Activated CD4-positive, alpha-beta T cell treated with anti-CD3 and anti-CD28 coated beads, Interleukin-2, amount 10 ng/mL, durations not matched to agents 7 days and 5 days (primary cell): ENCODE measurements around the gene TBC1D1. TPM values are rescaled to one million over a fixed set of nuclear protein-coding genes. Genes with fewer than 3 reads are reported as not detected.

Experiments
- CTCF ChIA-PET: fragments of 350-600 bp; sonication (Branson Sonifier 250); formaldehyde crosslinking; loops from one replicate; lab custom pipeline; 2021; ENCODE audit warnings: antibody characterized with exemption; lab: Charles Lee
- POLR2A ChIA-PET: fragments of 350-600 bp; sonication (Branson Sonifier 250); formaldehyde crosslinking; loops from one replicate; lab custom pipeline; 2021; ENCODE audit warnings: antibody characterized with exemption; lab: Charles Lee
- DNase-seq: peaks from one replicate; pipeline ENCODE4 v3.0.0-alpha.2; 2020
- H3K27ac Mint-ChIP-seq: one replicate; pipeline ENCODE4 v1.8.0; 2021; ENCODE audit warnings: mild to moderate bottlenecking, moderate library complexity, mixed read lengths
- H3K27me3 Mint-ChIP-seq: one replicate; pipeline ENCODE4 v1.8.0; 2021; ENCODE audit warnings: mixed read lengths
- H3K36me3 Mint-ChIP-seq: one replicate; pipeline ENCODE4 v1.8.0; 2021; ENCODE audit warnings: low read depth, mixed read lengths
- H3K4me1 Mint-ChIP-seq: one replicate; pipeline ENCODE4 v1.8.0; 2021; ENCODE audit warnings: mixed read lengths
- H3K4me3 Mint-ChIP-seq: one replicate; pipeline ENCODE4 v1.8.0; 2021; ENCODE audit warnings: mild to moderate bottlenecking, moderate library complexity, mixed read lengths
- H3K9me3 Mint-ChIP-seq: one replicate; pipeline ENCODE4 v1.8.0; 2021; ENCODE audit warnings: mixed read lengths
- total RNA-seq, 2 experiments: library from RNA; stranded (reverse); gene quantifications; one replicate each; pipeline ENCODE4 v1.2.3, GENCODE V29; 2021

The TBC1D1 gene
- total RNA-seq, 2 experiments from 2014 or later, result 73.9 to 99.1 TPM

DNA sequence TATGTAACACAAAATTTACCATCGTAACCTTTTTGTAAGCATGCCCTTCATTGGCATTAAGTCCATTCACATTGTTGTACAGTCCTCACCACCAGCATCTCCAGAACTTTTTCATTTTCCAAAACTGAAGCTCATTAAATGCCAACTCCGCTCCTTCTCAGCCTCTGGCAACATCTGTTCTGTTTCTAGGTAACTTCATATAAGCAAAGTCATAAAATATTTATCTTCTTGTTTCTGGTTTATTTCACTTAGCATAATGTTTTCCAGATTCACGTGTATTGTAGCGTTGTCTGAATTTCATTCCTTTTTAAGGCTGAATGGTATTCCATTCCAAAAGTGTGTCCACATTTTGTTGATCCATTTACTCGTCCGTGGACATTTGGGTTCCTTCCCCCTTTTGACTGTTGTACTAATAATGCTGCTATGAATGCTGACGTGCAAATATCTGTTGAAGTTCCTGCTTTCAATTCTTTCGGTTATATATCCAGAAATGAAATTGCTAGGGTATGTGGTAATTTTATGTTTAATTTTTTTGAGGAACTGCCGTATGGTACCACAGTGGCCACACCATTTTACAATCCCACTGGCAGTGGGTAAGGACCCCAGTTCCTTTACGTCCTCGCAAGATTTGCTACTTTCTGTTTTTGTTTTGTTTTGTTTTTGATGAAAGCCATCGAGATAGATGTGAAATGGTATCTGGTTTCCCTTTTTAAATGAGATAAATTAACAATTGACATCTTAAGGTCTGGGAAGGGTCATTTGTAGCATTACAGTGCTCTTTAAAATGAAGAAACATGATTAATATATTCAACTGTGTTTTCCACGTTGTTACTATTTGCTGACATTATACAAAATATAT is 132.7 kb downstream of the TBC1D1 start:
- Mint-ChIP-seq H3K4me1 (peaks cover 24% of the 10 kb centered on the region), H3K27ac (no peak overlapping the region), H3K9me3 (peaks cover 7% of the 10 kb centered on the region), H3K4me3 (no peak overlapping the region), H3K27me3 (no peaks in the 10 kb centered on the region), H3K36me3 (peaks cover 42% of the 10 kb centered on the region)
- ChIA-PET POLR2A (no interaction called here), CTCF (interaction anchor here (1.0 kb wide), 1 partner anchor 19 kb away, joined by 3 read pairs; no protein-coding TSS in a partner anchor)
- DNase-seq, result no peak

DNA sequence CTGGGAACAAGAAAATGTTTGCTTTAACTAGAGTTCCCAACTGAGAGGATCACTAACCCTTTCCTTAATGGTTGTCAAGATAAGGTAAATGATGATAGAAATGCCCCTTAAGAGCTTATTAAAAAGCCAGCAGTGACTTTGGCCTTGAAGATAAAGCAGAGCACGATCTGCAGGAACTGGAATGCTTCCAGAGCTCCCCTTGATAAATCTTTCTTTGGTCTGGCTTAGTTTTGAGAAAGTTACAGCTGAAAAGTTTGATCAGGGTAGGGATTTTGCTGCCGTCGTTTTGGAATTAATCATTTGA is 133.3 kb downstream of the TBC1D1 start:
- Mint-ChIP-seq H3K27ac (no peak overlapping the region), H3K9me3 (peaks cover 7% of the 10 kb centered on the region), H3K4me1 (peaks cover 24% of the 10 kb centered on the region), H3K4me3 (no peak overlapping the region), H3K27me3 (no peaks in the 10 kb centered on the region), H3K36me3 (peaks cover 44% of the 10 kb centered on the region)
- POLR2A ChIA-PET, result no interaction called here
- CTCF ChIA-PET, result no interaction called here
- DNase-seq, result no peak

DNA sequence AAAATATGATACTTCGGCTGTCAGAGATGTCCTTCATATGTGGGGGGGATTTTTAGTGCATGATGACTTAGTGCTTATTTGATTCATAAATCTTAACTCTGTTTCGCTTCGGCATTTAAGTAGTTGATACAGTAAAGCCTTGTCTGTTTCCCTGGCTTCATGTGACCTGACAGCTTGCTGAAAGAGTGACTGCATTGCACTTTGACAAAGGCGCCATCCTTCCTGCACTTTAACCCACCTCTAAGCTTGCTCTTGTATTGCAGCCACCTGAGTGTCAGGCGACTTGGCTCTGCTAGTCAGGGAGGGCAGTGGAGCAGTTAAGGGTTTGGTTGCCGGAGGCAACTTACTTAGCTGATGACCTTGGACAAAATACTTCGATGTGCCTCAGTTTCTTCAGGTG is 134.8 kb downstream of the TBC1D1 start:
- no peaks in the 10 kb centered on the region for H3K27me3 Mint-ChIP-seq
- H3K9me3 Mint-ChIP-seq, result peaks cover 7% of the 10 kb centered on the region
- H3K4me1 Mint-ChIP-seq, result peaks cover 24% of the 10 kb centered on the region
- ChIA-PET CTCF (no interaction called here), POLR2A (no interaction called here)
- no peak for DNase-seq
- H3K4me3 Mint-ChIP-seq, result no peak overlapping the region
- H3K27ac Mint-ChIP-seq, result no peak overlapping the region
- H3K36me3 Mint-ChIP-seq, result peaks cover 45% of the 10 kb centered on the region

DNA sequence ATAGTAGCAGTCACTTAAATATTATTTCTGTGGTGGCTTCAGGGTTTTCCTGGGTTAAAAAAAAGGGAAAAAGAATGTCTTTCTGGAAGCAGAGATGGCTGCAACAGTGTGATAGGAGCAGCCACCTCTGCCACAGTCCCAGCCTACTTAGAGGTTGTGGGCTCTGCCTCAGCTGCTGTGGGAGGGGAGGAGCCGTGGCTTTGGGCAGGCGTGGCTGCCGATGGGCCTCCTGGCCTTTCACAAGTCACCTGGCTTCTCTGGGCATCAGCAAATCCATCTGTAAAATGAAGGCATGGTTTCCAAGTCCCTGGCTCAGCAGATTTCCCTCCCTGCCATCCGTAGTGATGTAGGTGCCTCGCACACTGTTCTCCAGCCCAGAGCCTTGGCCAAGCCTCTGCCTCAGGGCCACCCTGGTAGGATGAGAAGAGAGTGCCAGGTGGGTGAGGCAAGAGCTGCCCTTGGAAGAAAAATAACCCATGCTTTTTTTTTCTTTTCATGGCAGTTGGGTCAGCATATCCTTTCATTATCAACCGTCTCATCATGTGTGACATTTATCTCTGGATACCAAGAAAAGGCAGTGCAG is 135.4 kb downstream of the TBC1D1 start:
- Mint-ChIP-seq H3K4me3 (no peak overlapping the region), H3K36me3 (peaks cover 39% of the 10 kb centered on the region), H3K27ac (no peak overlapping the region), H3K9me3 (peaks cover 2% of the 10 kb centered on the region), H3K27me3 (no peaks in the 10 kb centered on the region), H3K4me1 (peaks cover 24% of the 10 kb centered on the region)
- ChIA-PET POLR2A (no interaction called here), CTCF (no interaction called here)
- no peak for DNase-seq

DNA sequence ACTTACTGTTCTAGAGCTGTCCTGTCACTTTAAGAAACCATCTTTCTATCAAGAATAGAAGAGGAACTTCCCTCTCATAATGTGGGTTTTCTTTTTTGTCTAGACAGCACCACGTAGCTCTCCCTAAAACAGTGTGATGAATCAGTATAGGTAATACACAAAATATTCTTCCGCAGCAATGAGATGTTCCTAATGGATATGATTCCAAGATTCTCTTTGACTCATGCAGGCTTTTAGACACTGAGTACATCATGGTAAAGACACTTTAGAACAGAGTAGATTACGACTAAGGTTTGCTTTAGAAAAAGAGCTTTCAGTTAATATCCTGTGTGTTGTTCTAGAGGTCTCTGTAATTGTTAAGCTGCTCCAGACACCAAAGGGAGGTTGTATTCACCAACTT is 139.1 kb downstream of the TBC1D1 start:
- DNase-seq, result no peak
- peaks cover 10% of the 10 kb centered on the region for H3K4me1 Mint-ChIP-seq
- H3K36me3 Mint-ChIP-seq, result peaks cover 16% of the 10 kb centered on the region
- H3K4me3 Mint-ChIP-seq, result no peak overlapping the region
- H3K27me3 Mint-ChIP-seq, result no peaks in the 10 kb centered on the region
- POLR2A ChIA-PET, result no interaction called here
- H3K27ac Mint-ChIP-seq, result no peak overlapping the region
- CTCF ChIA-PET, result no interaction called here
- no peaks in the 10 kb centered on the region for H3K9me3 Mint-ChIP-seq

DNA sequence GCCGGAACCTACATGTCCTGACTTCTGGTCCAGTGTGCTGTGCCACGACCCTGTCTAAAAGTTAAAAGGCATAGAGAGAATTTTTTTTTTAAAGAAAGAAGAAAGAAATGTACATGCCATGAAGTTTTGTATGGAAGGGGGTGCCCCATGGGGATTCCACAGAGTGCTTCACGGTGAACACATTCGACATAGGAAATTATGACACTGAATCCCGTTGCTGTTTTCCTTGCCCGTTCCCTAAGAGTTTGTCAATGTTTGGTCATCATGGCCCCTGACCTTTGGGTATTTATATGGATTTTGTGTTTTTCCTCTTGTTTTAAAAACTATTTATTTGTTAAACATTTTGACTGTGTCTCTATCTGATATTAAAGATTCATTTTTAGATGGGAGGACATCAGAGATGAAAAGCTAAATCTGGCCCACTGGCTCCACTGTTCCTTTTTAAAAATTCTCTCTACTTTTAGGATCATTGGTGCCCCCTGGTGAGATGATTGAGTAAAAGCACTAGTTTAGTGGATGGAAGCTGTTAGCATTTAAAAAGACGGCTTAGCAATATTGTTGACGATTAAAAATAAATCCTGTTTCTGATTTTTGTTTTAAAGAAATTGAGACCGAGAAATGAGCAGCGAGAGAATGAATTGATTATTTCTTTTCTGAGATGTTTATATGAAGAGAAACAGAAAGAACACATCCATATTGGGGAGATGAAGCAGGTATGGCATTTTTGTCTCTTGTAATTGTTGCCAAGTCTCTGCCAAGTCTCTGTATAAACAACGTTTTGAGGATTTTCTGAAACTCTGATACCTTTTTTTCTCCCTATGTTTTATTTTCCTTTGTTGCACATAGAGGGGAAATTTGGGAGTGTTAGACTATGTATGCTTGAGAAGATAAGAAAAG is 144.3 kb downstream of the TBC1D1 start:
- peak; percentile 69 for DNase-seq
- H3K4me1 Mint-ChIP-seq, result peaks cover 3% of the 10 kb centered on the region

GRCh38 chr4:38036548-38036947 is 145.7 kb downstream of the TBC1D1 start:
- Mint-ChIP-seq H3K27me3 (no peaks in the 10 kb centered on the region), H3K9me3 (no peaks in the 10 kb centered on the region), H3K36me3 (peaks cover 25% of the 10 kb centered on the region), H3K4me1 (peaks cover 3% of the 10 kb centered on the region), H3K4me3 (no peak overlapping the region), H3K27ac (no peak overlapping the region)
- ChIA-PET POLR2A (interaction anchor here (0.6 kb wide), 1 partner anchor 69 kb away, joined by 6 read pairs; no protein-coding TSS in a partner anchor), CTCF (no interaction called here)
- DNase-seq, result no peak

More for the DNA sequence above, 144.3 kb downstream of the TBC1D1 start:
- H3K36me3 Mint-ChIP-seq, result peaks cover 22% of the 10 kb centered on the region
- H3K27me3 Mint-ChIP-seq, result no peaks in the 10 kb centered on the region
- H3K9me3 Mint-ChIP-seq, result no peaks in the 10 kb centered on the region
- POLR2A ChIA-PET, result no interaction called here
- H3K4me3 Mint-ChIP-seq, result no peak overlapping the region
- CTCF ChIA-PET, result interaction anchor here (0.9 to 1.5 kb wide), 6 partner anchors 16 to 696 kb away, joined by 3 to 5 read pairs (median 3); no protein-coding TSS in a partner anchor
- H3K27ac Mint-ChIP-seq, result no peak overlapping the region

GRCh38 chr4:38037612-38038011 is 146.7 kb downstream of the TBC1D1 start:
- Mint-ChIP-seq H3K36me3 (peaks cover 27% of the 10 kb centered on the region), H3K4me1 (peaks cover 3% of the 10 kb centered on the region), H3K9me3 (no peaks in the 10 kb centered on the region), H3K27me3 (no peaks in the 10 kb centered on the region), H3K27ac (no peak overlapping the region), H3K4me3 (no peak overlapping the region)
- DNase-seq, result no peak
- CTCF ChIA-PET, result no interaction called here
- POLR2A ChIA-PET, result no interaction called here

GRCh38 chr4:38040619-38041018 is 149.7 kb downstream of the TBC1D1 start:
- no peak for DNase-seq
- H3K27ac Mint-ChIP-seq, result no peak overlapping the region
- CTCF ChIA-PET, result interaction anchor here (1.1 to 1.6 kb wide), 2 partner anchors 139 to 719 kb away, joined by 3 read pairs; no protein-coding TSS in a partner anchor
- POLR2A ChIA-PET, result no interaction called here
- no peaks in the 10 kb centered on the region for H3K4me1 Mint-ChIP-seq
- H3K4me3 Mint-ChIP-seq, result no peak overlapping the region
- no peaks in the 10 kb centered on the region for H3K9me3 Mint-ChIP-seq
- no peaks in the 10 kb centered on the region for H3K27me3 Mint-ChIP-seq
- peaks cover 39% of the 10 kb centered on the region for H3K36me3 Mint-ChIP-seq

GRCh38 chr4:38044060-38044459 is 153.2 kb downstream of the TBC1D1 start:
- Mint-ChIP-seq H3K4me1 (no peaks in the 10 kb centered on the region), H3K36me3 (peaks cover 42% of the 10 kb centered on the region), H3K9me3 (no peaks in the 10 kb centered on the region), H3K27me3 (no peaks in the 10 kb centered on the region), H3K27ac (no peak overlapping the region), H3K4me3 (no peak overlapping the region)
- ChIA-PET CTCF (interaction anchor here (0.7 kb wide), 1 partner anchor 415 kb away, joined by 3 read pairs; no protein-coding TSS in a partner anchor), POLR2A (no interaction called here)
- no peak for DNase-seq

GRCh38 chr4:38045289-38045988 is 154.6 kb downstream of the TBC1D1 start:
- Mint-ChIP-seq H3K4me3 (no peak overlapping the region), H3K9me3 (no peaks in the 10 kb centered on the region), H3K36me3 (peaks cover 45% of the 10 kb centered on the region), H3K27me3 (no peaks in the 10 kb centered on the region), H3K27ac (no peak overlapping the region), H3K4me1 (no peaks in the 10 kb centered on the region)
- ChIA-PET POLR2A (no interaction called here), CTCF (no interaction called here)
- DNase-seq, result no peak

DNA sequence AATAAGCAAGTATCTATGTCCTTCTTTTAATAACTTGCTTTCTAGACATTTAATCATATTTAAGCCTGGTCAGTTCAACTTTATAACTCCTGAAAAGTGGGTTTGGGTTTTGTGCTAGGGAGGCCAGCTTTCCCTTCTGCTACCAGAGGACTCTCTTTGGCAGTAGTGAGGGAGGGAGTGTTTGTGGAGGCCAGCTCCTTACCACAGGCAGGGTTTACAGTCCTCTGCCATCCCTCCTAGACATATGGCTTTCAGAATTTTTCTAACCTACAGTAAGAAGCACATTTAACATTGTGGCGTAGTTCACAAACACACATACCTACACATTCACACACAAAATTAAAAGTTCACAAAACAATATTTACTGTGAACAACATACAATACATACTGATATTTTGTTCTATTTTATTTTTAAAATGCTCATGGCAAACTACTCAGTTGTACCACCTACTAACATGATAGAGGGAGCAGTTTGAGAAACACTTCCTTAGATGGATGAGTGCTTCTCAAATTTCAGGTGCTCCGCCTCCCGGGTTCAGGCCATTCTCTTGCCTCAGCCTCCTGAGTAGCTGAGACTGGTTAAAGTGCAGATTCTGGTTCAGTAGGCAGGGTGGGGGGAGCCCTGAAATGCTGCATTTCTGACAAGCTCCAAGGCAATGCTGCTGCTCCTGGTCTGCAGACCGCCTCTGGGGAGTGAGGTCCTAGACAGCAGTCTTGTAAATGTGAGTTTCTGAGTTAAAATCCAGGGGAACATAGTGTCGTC is 156.0 kb downstream of the TBC1D1 start:
- no peak overlapping the region for H3K27ac Mint-ChIP-seq
- peaks cover 42% of the 10 kb centered on the region for H3K36me3 Mint-ChIP-seq
- no peaks in the 10 kb centered on the region for H3K9me3 Mint-ChIP-seq
- H3K4me3 Mint-ChIP-seq, result no peak overlapping the region
- CTCF ChIA-PET, result no interaction called here
- POLR2A ChIA-PET, result no interaction called here
- H3K4me1 Mint-ChIP-seq, result no peaks in the 10 kb centered on the region
- no peak for DNase-seq
- H3K27me3 Mint-ChIP-seq, result no peaks in the 10 kb centered on the region
